Activated B cell treated with CpG ODN at 0.5 μM for 24 hours (primary cell): ENCODE results near the gene PHGDH. TPM values are rescaled to one million over a fixed set of nuclear protein-coding genes. Genes with fewer than 3 reads are reported as not detected.

Experiments used
- ATAC-seq: fragments of 200-7000 bp; cut with Tn5 transposase; one replicate; pipeline ENCODE4 v1.10.0; 2021; ENCODE audit warnings: low read depth, mild to moderate bottlenecking, moderate library complexity
- CTCF ChIA-PET: fragments of 350-600 bp; sonication (Branson Sonifier 250); formaldehyde crosslinking; loops from one replicate; lab custom pipeline; 2021; ENCODE audit warnings: antibody characterized with exemption; lab: Charles Lee
- POLR2A ChIA-PET: fragments of 350-600 bp; sonication (Branson Sonifier 250); formaldehyde crosslinking; loops from one replicate; lab custom pipeline; 2021; ENCODE audit warnings: antibody characterized with exemption; lab: Charles Lee
- DNase-seq: peaks from one replicate; pipeline ENCODE4 v3.0.0; 2022
- H3K27ac Mint-ChIP-seq: one replicate; pipeline ENCODE4 v1.8.0; 2020; ENCODE audit warnings: mixed read lengths
- H3K27me3 Mint-ChIP-seq: one replicate; pipeline ENCODE4 v1.8.0; 2021; ENCODE audit warnings: mixed read lengths
- H3K36me3 Mint-ChIP-seq: one replicate; pipeline ENCODE4 v1.8.0; 2021; ENCODE audit warnings: low read depth, mixed read lengths
- H3K4me1 Mint-ChIP-seq: one replicate; pipeline ENCODE4 v1.8.0; 2021; ENCODE audit warnings: mixed read lengths
- H3K4me3 Mint-ChIP-seq: one replicate; pipeline ENCODE4 v1.8.0; 2020; ENCODE audit warnings: mild to moderate bottlenecking, mixed read lengths
- H3K9me3 Mint-ChIP-seq: one replicate; pipeline ENCODE4 v1.8.0; 2020; ENCODE audit warnings: mixed read lengths
- intact Hi-C: fragments of 100-400 bp; cut with micrococcal nuclease; formaldehyde crosslinking; loops from one replicate; pipeline ENCODE4 v1.15.1; 2024
- total RNA-seq: library from RNA; stranded (reverse); gene quantifications from 2 replicates; pipeline ENCODE4 v1.2.3, GENCODE V29; 2022
- TF ChIP-seq, protein P1 (sequence below): fragments of 200-600 bp; IDR thresholded peaks from one replicate; pipeline ENCODE4 v1.8.0; 2022; ENCODE audit warnings: antibody characterized with exemption, mild to moderate bottlenecking

Gene PHGDH
- total RNA-seq, 1 donor from 2014 or later: 51.6 TPM

DNA sequence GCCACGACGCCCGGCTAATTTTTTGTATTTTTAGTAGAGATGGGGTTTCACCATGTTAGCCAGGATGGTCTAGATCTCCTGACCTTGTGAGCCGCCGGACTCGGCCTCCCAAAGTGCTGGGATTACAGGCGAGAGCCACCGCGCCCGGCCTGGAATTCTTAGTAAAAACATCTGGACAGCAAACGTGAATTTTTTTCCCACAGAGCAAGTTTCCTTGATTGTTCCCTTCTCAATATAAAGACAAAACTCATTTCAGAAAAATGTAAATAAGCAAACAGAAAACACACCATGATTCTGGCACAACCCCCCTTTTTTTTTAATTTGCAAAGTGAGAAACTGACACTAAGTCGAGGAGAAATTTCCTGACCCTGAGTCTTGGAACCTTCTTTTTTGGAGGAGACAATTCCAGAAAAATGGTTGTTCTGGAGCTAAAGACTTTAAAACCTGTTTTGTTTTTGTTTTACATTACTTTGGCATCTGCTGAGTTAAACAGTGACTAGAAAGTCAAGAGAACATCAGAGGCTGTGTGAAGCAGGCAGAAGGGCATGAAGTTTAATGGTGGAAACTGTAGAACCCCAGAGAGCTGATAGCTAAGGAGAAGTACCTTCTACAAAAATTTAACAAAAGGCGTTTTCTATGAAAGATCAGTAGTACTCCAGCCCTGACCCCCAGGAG, 67.3 kb downstream of the PHGDH start:
- intact Hi-C loops: no loop called here
- Mint-ChIP-seq H3K9me3 (no peaks in the 10 kb centered on the region), H3K27me3 (peaks cover 7% of the 10 kb centered on the region), H3K4me3 (no peak overlapping the region), H3K27ac (no peak overlapping the region), H3K36me3 (no peaks in the 10 kb centered on the region), H3K4me1 (no peaks in the 10 kb centered on the region)
- ChIA-PET POLR2A (no interaction called here), CTCF (no interaction called here)
- no peak for ATAC-seq
- no peak for DNase-seq
- TF ChIP-seq, protein P1, sequence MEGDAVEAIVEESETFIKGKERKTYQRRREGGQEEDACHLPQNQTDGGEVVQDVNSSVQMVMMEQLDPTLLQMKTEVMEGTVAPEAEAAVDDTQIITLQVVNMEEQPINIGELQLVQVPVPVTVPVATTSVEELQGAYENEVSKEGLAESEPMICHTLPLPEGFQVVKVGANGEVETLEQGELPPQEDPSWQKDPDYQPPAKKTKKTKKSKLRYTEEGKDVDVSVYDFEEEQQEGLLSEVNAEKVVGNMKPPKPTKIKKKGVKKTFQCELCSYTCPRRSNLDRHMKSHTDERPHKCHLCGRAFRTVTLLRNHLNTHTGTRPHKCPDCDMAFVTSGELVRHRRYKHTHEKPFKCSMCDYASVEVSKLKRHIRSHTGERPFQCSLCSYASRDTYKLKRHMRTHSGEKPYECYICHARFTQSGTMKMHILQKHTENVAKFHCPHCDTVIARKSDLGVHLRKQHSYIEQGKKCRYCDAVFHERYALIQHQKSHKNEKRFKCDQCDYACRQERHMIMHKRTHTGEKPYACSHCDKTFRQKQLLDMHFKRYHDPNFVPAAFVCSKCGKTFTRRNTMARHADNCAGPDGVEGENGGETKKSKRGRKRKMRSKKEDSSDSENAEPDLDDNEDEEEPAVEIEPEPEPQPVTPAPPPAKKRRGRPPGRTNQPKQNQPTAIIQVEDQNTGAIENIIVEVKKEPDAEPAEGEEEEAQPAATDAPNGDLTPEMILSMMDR: no peak

- no peak for ATAC-seq
- no peaks in the 10 kb centered on the region for H3K4me1 Mint-ChIP-seq
- TF ChIP-seq, protein P1: no peak
- ChIA-PET CTCF (no interaction called here), POLR2A (no interaction called here)
- H3K27me3 Mint-ChIP-seq: peaks cover 8% of the 10 kb centered on the region
- no peaks in the 10 kb centered on the region for H3K36me3 Mint-ChIP-seq
- intact Hi-C loops: no loop called here
- no peak for DNase-seq
- no peak overlapping the region for H3K4me3 Mint-ChIP-seq
- H3K27ac Mint-ChIP-seq: no peak overlapping the region
- H3K9me3 Mint-ChIP-seq: no peaks in the 10 kb centered on the region
Observed at GRCh38 chr1:119779869-119780356, 68.2 kb downstream of the PHGDH start.

DNA sequence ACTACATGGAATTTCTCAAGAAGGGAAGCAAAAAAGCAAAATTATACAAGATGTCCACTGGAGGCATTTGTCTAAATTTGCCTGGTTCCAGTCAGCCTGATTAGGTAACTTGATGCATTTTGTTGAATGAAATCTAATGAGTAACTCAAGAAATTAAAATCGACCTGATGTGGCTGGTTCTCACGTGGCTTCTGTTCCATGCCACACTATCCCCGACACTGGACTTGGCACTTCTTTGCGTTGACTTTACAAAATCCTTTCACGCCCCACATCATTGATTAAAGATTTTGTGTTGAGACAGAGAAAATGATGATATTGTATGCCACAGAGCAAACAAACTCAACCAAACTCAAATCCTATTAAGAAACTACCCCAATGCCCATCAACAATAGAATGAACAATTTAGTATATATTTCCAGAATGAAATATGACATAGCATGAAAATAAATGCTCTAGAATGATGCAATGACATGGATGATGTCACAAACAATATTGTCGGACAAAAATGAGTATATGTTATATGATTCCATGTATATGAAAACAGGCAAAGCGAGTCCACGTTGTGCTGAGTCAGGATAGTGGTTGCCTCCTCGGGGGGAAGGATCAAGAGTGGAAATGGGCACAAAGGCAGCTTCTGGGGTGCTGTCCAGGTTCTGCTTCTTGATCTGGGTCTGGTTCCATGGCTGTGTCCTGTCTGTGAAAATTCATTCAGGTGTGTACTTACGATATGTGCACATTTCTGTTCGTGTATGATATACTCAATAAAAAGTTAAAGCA, 69.9 kb downstream of the PHGDH start:
- ChIA-PET POLR2A (no interaction called here), CTCF (no interaction called here)
- Mint-ChIP-seq H3K36me3 (no peaks in the 10 kb centered on the region), H3K27me3 (peaks cover 11% of the 10 kb centered on the region), H3K4me3 (no peak overlapping the region), H3K9me3 (no peaks in the 10 kb centered on the region), H3K27ac (no peak overlapping the region), H3K4me1 (no peaks in the 10 kb centered on the region)
- intact Hi-C loops: no loop called here
- DNase-seq (no peak), ATAC-seq (no peak)
- TF ChIP-seq, protein P1: no peak

DNA sequence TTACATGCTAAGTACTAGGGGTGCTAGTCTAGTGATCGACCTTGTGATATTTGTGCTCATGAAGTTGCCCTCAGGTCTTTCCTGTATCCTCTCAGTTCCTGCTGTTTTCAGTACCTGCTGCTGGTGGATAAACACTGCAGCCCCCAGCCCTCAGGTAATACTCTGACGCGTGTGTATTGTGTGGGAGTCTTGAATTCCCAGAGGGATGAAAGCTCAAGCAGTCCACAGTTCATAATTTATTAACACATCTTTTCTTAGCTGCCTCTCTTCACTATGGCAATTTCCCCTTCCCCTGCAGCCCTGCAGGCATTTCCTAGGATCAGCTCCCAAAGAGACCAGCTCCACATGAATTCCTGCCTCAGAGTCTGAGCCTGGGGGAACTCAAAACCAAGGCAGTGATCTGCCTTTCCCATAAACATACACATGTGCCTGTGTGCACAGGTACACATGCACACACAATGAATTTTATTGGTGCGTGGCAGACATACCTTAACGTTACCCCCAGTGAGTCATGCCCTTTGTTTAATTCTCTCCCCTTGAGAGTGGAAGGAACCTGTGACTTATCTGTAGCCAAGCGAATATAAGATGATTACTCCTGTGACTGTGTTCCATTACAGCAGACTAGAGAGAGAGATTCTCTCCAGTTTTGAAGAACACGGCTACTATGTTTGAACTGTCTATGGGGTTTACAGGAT, 71.0 kb downstream of the PHGDH start:
- H3K4me3 Mint-ChIP-seq: no peak overlapping the region
- H3K27me3 Mint-ChIP-seq: peaks cover 11% of the 10 kb centered on the region
- ATAC-seq (no peak), DNase-seq (no peak)
- H3K4me1 Mint-ChIP-seq: no peaks in the 10 kb centered on the region
- H3K36me3 Mint-ChIP-seq: no peaks in the 10 kb centered on the region
- TF ChIP-seq, protein P1: no peak
- no peak overlapping the region for H3K27ac Mint-ChIP-seq
- CTCF ChIA-PET: no interaction called here
- H3K9me3 Mint-ChIP-seq: no peaks in the 10 kb centered on the region
- intact Hi-C loops: no loop called here
- POLR2A ChIA-PET: no interaction called here
